A549 (cell line): Measurements from ENCODE around the gene ADGRF5. TPM values are rescaled to one million over a fixed set of nuclear protein-coding genes. Genes with fewer than 3 reads are reported as not detected.

ENCODE experiments used
- ATAC-seq, 2 experiments: fragments of 200-7000 bp in 1 of 2; fragments of >200 bp in 1 of 2; cut with Nextera tagmentation in 1 of 2; cut with Tn5 transposase in 1 of 2; 3 replicates each; pipeline versions ENCODE4 v1.8.0 to v1.9.1; 2018 to 2020; ENCODE audit warnings: mild to moderate bottlenecking in 1 of 2, moderate library complexity in 1 of 2
- CTCF ChIA-PET: fragments of 300-600 bp; sonication (Branson Sonifier 250); formaldehyde crosslinking; extraction: SDS; loops from one replicate; lab custom pipeline; 2021; ENCODE audit warnings: antibody characterized with exemption, inconsistent platforms; lab: Yijun Ruan, JAX
- POLR2A ChIA-PET: fragments of 350-600 bp; formaldehyde crosslinking; extraction: SDS; loops from one replicate; lab custom pipeline; 2021; ENCODE audit warnings: antibody characterized with exemption, inconsistent platforms; lab: Yijun Ruan, JAX
- DNase-seq, 2 experiments: peaks; one replicate each; pipeline versions ENCODE4 v3.0.0 to v3.0.0-alpha.2; 2011 to 2016; ENCODE audit warnings: low read depth in 1 of 2, low spot score in 1 of 2
- FAIRE-seq: peaks from 2 replicates; lab custom pipeline; 2011; peaks lifted over from hg19 to GRCh38; lab: Jason Lieb, UNC
- H3K27ac ChIP-seq, 2 experiments: fragments of >200 bp; sonication (Bioruptor Twin); formaldehyde crosslinking; 3 replicates each; pipeline ENCODE4 v1.5.1; 2016 to 2017
- H3K4me1 ChIP-seq: fragments of >200 bp; sonication (Bioruptor Twin); formaldehyde crosslinking; 3 replicates; pipeline ENCODE4 v1.6.1; 2016
- H3K4me2 ChIP-seq: fragments of >200 bp; sonication (Bioruptor Twin); formaldehyde crosslinking; 3 replicates; pipeline ENCODE4 v1.6.1; 2016
- H3K4me3 ChIP-seq: fragments of >200 bp; sonication (Bioruptor Twin); formaldehyde crosslinking; 3 replicates; pipeline ENCODE4 v1.5.1; 2016
- H3K9me3 ChIP-seq: fragments of >200 bp; sonication (Bioruptor Twin); formaldehyde crosslinking; 3 replicates; pipeline ENCODE4 v1.6.1; 2016
- BHLHE40 ChIP-seq: IDR thresholded peaks from 2 replicates; pipeline ENCODE4 v1.6.1; 2012; ENCODE audit warnings: low read depth, low read length, inconsistent platforms
- CBX8 ChIP-seq: fragments of 200-600 bp; sonication (generic); IDR thresholded peaks from 2 replicates; pipeline ENCODE4 v1.6.1; 2016
- CEBPB ChIP-seq, 2 experiments: fragments of >200 bp in 1 of 2; sonication (Bioruptor Twin) in 1 of 2; formaldehyde crosslinking in 1 of 2; IDR thresholded peaks; 2 replicates each; pipeline ENCODE4 v1.6.1; 2012 to 2016
- CTCF ChIP-seq: fragments of >200 bp; sonication (Bioruptor Twin); formaldehyde crosslinking; IDR thresholded peaks from 3 replicates; pipeline ENCODE4 v1.5.1; 2016
- EHF ChIP-seq: fragments of 250-450 bp; sonication (Bioruptor Pico); IDR thresholded peaks from 2 replicates; pipeline ENCODE4 v1.5.0; 2020; ENCODE audit warnings: mild to moderate bottlenecking
- EHMT2 ChIP-seq: fragments of 200-600 bp; sonication (generic); IDR thresholded peaks from 2 replicates; pipeline ENCODE4 v1.6.1; 2016; ENCODE audit warnings: antibody characterized with exemption, low read depth, mild to moderate bottlenecking, moderate library complexity
- ESRRA ChIP-seq: fragments of 150-350 bp; IDR thresholded peaks from 2 replicates; pipeline ENCODE4 v1.6.1; 2014; ENCODE audit warnings: mild to moderate bottlenecking, low read length, borderline replicate concordance
- FOSB ChIP-seq: fragments of 250-450 bp; sonication (Bioruptor Pico); IDR thresholded peaks from 2 replicates; pipeline ENCODE4 v1.5.0; 2020; ENCODE audit warnings: mild to moderate bottlenecking, moderate library complexity
- FOSL2 ChIP-seq, 2 experiments: fragments of 450-650 bp in 1 of 2; fragments of >200 bp in 1 of 2; sonication (Bioruptor Twin) in 1 of 2; formaldehyde crosslinking; IDR thresholded peaks; 2 replicates each; pipeline versions ENCODE4 v1.5.0 to v1.6.1; 2016 to 2020; ENCODE audit warnings: mild to moderate bottlenecking in 1 of 2, moderate library complexity in 1 of 2
- GATA3 ChIP-seq: IDR thresholded peaks from 2 replicates; pipeline ENCODE4 v1.6.1; 2012; ENCODE audit warnings: borderline replicate concordance
- HEYL ChIP-seq: fragments of 250-450 bp; sonication (Bioruptor Pico); IDR thresholded peaks from 2 replicates; pipeline ENCODE4 v1.8.0; 2021; ENCODE audit warnings: mild to moderate bottlenecking, moderate library complexity
- HOXA7 ChIP-seq: fragments of 250-450 bp; sonication (Bioruptor Pico); IDR thresholded peaks from 2 replicates; pipeline ENCODE4 v1.5.0; 2020; ENCODE audit warnings: mild to moderate bottlenecking, moderate library complexity
- HOXB5 ChIP-seq: fragments of 250-450 bp; sonication (Bioruptor Pico); IDR thresholded peaks from 2 replicates; pipeline ENCODE4 v1.5.0; 2020; ENCODE audit warnings: mild to moderate bottlenecking, moderate library complexity
- KDM1A ChIP-seq: fragments of 200-600 bp; sonication (generic); IDR thresholded peaks from 2 replicates; pipeline ENCODE4 v1.6.1; 2016; ENCODE audit warnings: low read depth, mild to moderate bottlenecking
- MYC ChIP-seq: IDR thresholded peaks from 2 replicates; pipeline ENCODE4 v1.6.1; 2012; ENCODE audit warnings: mild to moderate bottlenecking, inconsistent platforms, low read length, improper control_type of control experiment, borderline replicate concordance
- POLR2A ChIP-seq: IDR thresholded peaks from 2 replicates; pipeline ENCODE4 v1.6.1; 2012; ENCODE audit warnings: mild to moderate bottlenecking, low read length
- POLR2AphosphoS2 ChIP-seq: conservative IDR thresholded peaks from 2 replicates; pipeline ENCODE4 v1.6.1; 2012; ENCODE audit warnings: low read length, improper control_type of control experiment, inconsistent platforms
- RAD21 ChIP-seq, 2 experiments: fragments of >200 bp in 1 of 2; sonication (Bioruptor Twin) in 1 of 2; formaldehyde crosslinking in 1 of 2; IDR thresholded peaks in 1 of 2; conservative IDR thresholded peaks in 1 of 2; 2 replicates in 1 of 2; 3 replicates in 1 of 2; pipeline ENCODE4 v1.6.1; 2012 to 2018; ENCODE audit warnings: inconsistent platforms in 1 of 2
- SMC3 ChIP-seq: fragments of >200 bp; sonication (Bioruptor Twin); formaldehyde crosslinking; IDR thresholded peaks from 3 replicates; pipeline ENCODE4 v1.6.1; 2018; ENCODE audit warnings: inconsistent platforms
- SREBF2 ChIP-seq: fragments of 450-650 bp; IDR thresholded peaks from 2 replicates; pipeline ENCODE4 v1.6.1; 2014; ENCODE audit warnings: mild to moderate bottlenecking, moderate library complexity
- TP53 ChIP-seq: fragments of 250-450 bp; sonication (Bioruptor Pico); IDR thresholded peaks from 2 replicates; pipeline ENCODE4 v1.5.0; 2021; ENCODE audit warnings: mild to moderate bottlenecking, moderate library complexity
- USF2 ChIP-seq: fragments of 450-650 bp; IDR thresholded peaks from 2 replicates; pipeline ENCODE4 v1.6.1; 2014; ENCODE audit warnings: antibody characterized with exemption
- ZC3H11A ChIP-seq: fragments of 450-650 bp; IDR thresholded peaks from 2 replicates; pipeline ENCODE4 v1.6.1; 2014; ENCODE audit warnings: antibody characterized with exemption, mild to moderate bottlenecking
- ZFP36 ChIP-seq: fragments of 450-650 bp; IDR thresholded peaks from 2 replicates; pipeline ENCODE4 v1.6.1; 2014; ENCODE audit warnings: borderline replicate concordance; ENCODE audit not compliant: partially characterized antibody
- ZNF302 ChIP-seq: fragments of 250-450 bp; sonication (Bioruptor Pico); IDR thresholded peaks from 2 replicates; pipeline ENCODE4 v1.9.0; 2021; ENCODE audit warnings: inconsistent platforms, mild to moderate bottlenecking, moderate library complexity
- ZSCAN20 ChIP-seq: fragments of 250-450 bp; sonication (Bioruptor Pico); IDR thresholded peaks from 2 replicates; pipeline ENCODE4 v1.8.0; 2022; ENCODE audit warnings: mild to moderate bottlenecking, moderate library complexity
- WGBS: methylation state at CpG from one replicate; pipeline ENCODE4 v1.1.6; 2017; ENCODE audit errors: missing lambda C conversion rate; 5-methylcytosine and 5-hydroxymethylcytosine counted together
- polyA plus RNA-seq, 4 experiments: library from polyadenylated mRNA; depleted of rRNA in 3 of 4; stranded (reverse); fragments of >200 nt; fragmentation: RNase III in 1 of 4; extraction: RNeasy Plus Mini Kit Qiagen cat#74134 plus additional on column Dnase treatment in 1 of 4; gene quantifications; 2 replicates in 3 of 4; 3 replicates in 1 of 4; pipeline ENCODE4 v1.2.3, GENCODE V29; 2011 to 2017
- TF ChIP-seq, protein P1 (sequence below): fragments of 250-450 bp; sonication (Bioruptor Pico); IDR thresholded peaks from 2 replicates; pipeline ENCODE4 v1.5.0; 2021; ENCODE audit warnings: mild to moderate bottlenecking, moderate library complexity, borderline replicate concordance
- TF ChIP-seq, protein P2 (sequence below): IDR thresholded peaks from 2 replicates; pipeline ENCODE4 v1.6.1; 2012
- TF ChIP-seq, protein P3 (sequence below): fragments of >200 bp; sonication (Bioruptor Twin); formaldehyde crosslinking; IDR thresholded peaks from 2 replicates; pipeline ENCODE4 v1.6.1; 2016

Gene ADGRF5
- polyA plus RNA-seq, 2 of the 4 experiments (the other 2 are of a cell fraction), result not detected

GRCh38 chr6:46821458-46821881, 100.3 kb downstream of the ADGRF5 start:
- Histone ChIP-seq H3K4me1 (no peaks in the 10 kb centered on the region), H3K4me3 (no peak overlapping the region), H3K4me2 (no peak overlapping the region), H3K9me3 (no peaks in the 10 kb centered on the region), H3K27ac (no peak overlapping the region)
- FAIRE-seq, result no peak
- no peak for ATAC-seq
- POLR2A ChIA-PET, result no interaction called here
- WGBS, result 66% methylated on average over 4 of the region's 4 CpGs
- CTCF ChIA-PET, result interaction anchor here (2.3 kb wide), 1 partner anchor 27 kb away, joined by 12 read pairs; no protein-coding TSS in a partner anchor
- DNase-seq, result no peak
- TF ChIP-seq, protein P1, sequence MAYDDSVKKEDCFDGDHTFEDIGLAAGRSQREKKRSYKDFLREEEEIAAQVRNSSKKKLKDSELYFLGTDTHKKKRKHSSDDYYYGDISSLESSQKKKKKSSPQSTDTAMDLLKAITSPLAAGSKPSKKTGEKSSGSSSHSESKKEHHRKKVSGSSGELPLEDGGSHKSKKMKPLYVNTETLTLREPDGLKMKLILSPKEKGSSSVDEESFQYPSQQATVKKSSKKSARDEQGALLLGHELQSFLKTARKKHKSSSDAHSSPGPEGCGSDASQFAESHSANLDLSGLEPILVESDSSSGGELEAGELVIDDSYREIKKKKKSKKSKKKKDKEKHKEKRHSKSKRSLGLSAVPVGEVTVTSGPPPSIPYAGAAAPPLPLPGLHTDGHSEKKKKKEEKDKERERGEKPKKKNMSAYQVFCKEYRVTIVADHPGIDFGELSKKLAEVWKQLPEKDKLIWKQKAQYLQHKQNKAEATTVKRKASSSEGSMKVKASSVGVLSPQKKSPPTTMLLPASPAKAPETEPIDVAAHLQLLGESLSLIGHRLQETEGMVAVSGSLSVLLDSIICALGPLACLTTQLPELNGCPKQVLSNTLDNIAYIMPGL, result no peak
- TF ChIP-seq FOSB (CRISPR knock-in tag) (no peak), EHF (no peak), SMC3 (no peak), ZFP36 (no peak)

- Histone ChIP-seq H3K4me2 (no peak overlapping the region), H3K27ac (no peak overlapping the region), H3K9me3 (no peaks in the 10 kb centered on the region)
- 56% methylated on average over 7 of the region's 7 CpGs for WGBS
- no peak for DNase-seq
- CTCF ChIA-PET, result interaction anchor here (0.9 kb wide), 1 partner anchor 30 kb away, joined by 4 read pairs; no protein-coding TSS in a partner anchor
- TF ChIP-seq, protein P1, result no peak
- no peak for TF ChIP-seq EHMT2
- TF ChIP-seq HOXA7 (CRISPR knock-in tag), result no peak
- TF ChIP-seq ZC3H11A, result no peak
- no peak for TF ChIP-seq TP53 (CRISPR knock-in tag)
- TF ChIP-seq, protein P2, sequence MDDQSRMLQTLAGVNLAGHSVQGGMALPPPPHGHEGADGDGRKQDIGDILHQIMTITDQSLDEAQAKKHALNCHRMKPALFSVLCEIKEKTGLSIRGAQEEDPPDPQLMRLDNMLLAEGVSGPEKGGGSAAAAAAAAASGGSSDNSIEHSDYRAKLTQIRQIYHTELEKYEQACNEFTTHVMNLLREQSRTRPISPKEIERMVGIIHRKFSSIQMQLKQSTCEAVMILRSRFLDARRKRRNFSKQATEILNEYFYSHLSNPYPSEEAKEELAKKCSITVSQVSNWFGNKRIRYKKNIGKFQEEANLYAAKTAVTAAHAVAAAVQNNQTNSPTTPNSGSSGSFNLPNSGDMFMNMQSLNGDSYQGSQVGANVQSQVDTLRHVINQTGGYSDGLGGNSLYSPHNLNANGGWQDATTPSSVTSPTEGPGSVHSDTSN, result no peak
- no peak for TF ChIP-seq ESRRA
- no peak for TF ChIP-seq SREBF2
- TF ChIP-seq USF2, result no peak
- TF ChIP-seq CBX8, result no peak
- no peak for TF ChIP-seq KDM1A
- no peak for TF ChIP-seq POLR2A
- no peak for TF ChIP-seq RAD21 (conservative IDR thresholded peaks at IDR 0.05 in 1 of 2, IDR thresholded peaks at IDR 0.05 in 1 of 2)
- TF ChIP-seq HEYL, result no peak
- TF ChIP-seq, all 56 proteins: peak for 0
- no peak overlapping the region for H3K4me3 ChIP-seq
- no peaks in the 10 kb centered on the region for H3K4me1 ChIP-seq
- FAIRE-seq (no peak), ATAC-seq (no peak)
- POLR2A ChIA-PET, result no interaction called here
Observed at GRCh38 chr6:46819561-46819960, 102.2 kb downstream of the ADGRF5 start.

GRCh38 chr6:46816626-46817025, 105.1 kb downstream of the ADGRF5 start:
- ChIA-PET POLR2A (no interaction called here), CTCF (no interaction called here)
- Histone ChIP-seq H3K9me3 (no peaks in the 10 kb centered on the region), H3K4me3 (no peak overlapping the region), H3K27ac (no peak overlapping the region), H3K4me1 (no peaks in the 10 kb centered on the region), H3K4me2 (no peak overlapping the region)
- DNase-seq (no peak), ATAC-seq (no peak), FAIRE-seq (no peak)
- 17% methylated on average over 1 of the region's 1 CpG for WGBS
- TF ChIP-seq CTCF (no peak), FOSL2 (IDR thresholded peaks at IDR 0.05) (no peak), FOSL2 (CRISPR knock-in tag; IDR thresholded peaks at IDR 0.05) (no peak), GATA3 (no peak), MYC (no peak), TP53 (CRISPR knock-in tag) (no peak), CEBPB (IDR thresholded peaks at IDR 0.05) (no peak), ZC3H11A (no peak), ZNF302 (CRISPR knock-in tag) (no peak), BHLHE40 (no peak), HOXB5 (CRISPR knock-in tag) (no peak), ZSCAN20 (no peak), POLR2AphosphoS2 (no peak), SREBF2 (no peak)
- TF ChIP-seq, protein P3, sequence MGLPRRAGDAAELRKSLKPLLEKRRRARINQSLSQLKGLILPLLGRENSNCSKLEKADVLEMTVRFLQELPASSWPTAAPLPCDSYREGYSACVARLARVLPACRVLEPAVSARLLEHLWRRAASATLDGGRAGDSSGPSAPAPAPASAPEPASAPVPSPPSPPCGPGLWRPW, result no peak
